ENCODE data around the gene SLC4A8.
"Not testable (repeated sequence)": the region's sequence is repeated elsewhere in the genome, so short reads cannot be mapped to it uniquely, and the experiment has no call there.

The SLC4A8 gene

GRCh38 chr12:51429700-51430099 is 5.1 kb downstream of the SLC4A8 start:
- DNase-seq (ENCODE audit: low read depth in 2 of 2) = no peak

GRCh38 chr12:51430196-51430895 is 5.7 kb downstream of the SLC4A8 start:
- DNase-seq (ENCODE audit: low read depth in 2 of 2) = no peak

DNA sequence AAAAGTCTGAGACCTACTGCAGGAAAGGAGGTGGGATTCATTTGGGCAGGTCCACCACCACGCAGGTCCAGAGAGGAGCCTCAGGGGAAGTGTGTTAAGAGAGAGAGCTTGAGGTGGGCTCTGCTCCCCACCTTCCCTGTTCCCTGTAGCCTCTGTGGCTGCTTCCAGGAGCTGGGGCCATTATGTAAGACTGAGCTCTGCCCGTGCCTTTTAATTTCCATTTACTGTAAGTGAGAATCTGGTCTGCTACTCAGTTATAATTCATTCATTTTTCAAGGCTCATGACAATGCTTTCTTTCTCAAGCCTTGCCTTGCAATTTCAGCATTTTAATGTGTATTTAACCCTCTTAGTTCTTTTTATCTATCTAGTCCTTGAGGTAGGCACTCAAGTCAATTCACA is 8.3 kb downstream of the SLC4A8 start:
- no peak for DNase-seq (ENCODE audit: low read depth in 2 of 2)

DNA sequence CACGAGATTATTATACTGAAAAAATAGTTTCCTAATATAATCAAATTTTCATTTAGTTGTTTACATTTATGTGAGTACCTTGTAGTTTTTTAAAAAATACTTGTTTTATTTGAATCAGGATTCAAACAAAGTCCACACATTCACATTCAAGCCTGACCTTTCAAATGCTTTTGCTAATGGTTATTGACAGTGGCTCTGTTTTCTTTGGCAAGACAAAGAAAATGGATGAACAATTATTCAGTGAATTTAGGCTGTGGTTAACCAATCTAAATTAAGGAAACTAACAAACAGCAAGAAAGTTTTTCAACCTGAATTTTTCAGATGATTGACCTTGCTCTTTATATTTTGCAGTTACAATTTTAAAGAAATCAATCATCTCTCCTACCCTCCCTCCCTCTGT is 9.7 kb downstream of the SLC4A8 start:
- no peak for DNase-seq (ENCODE audit: low read depth in 2 of 2)

DNA sequence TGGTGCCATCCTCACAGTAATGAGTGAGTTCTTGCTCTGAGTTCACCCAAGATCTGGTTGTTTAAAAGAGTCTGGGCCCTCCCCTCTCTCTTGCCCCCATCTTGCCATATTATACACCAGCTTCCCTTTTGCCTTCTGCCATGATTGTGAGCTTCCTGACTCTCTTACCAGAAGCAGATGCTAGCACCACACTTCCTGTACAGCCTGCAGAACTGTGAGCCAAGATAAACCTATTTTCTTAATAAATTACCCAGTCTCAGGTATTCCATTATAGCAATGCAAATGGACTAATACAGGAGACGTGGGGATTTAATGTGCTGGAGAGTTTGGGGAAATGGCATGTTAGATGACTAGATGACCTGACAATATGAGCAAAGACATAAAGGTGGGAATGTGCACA is 12.8 kb downstream of the SLC4A8 start:
- no peak for DNase-seq (ENCODE audit: low read depth in 2 of 2)

DNA sequence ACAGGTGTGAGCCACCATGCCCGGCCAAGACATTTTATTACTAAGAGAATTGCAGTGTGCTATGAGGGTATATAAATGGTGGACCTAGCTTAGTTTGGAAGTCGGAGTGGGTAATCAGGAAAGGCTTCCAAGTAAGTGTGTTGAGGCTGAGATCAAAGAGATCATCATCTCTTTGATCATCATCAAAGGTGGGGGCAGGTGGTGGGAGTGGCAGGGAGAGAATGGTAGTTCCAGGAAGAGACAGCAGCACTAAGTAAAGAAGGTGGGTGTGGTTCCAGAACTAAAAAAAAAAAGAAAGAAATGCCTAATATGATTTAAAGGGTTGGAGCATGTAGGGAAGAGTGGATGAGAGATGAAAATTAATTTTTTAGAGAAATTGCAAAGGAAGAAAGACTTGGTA is 14.7 kb downstream of the SLC4A8 start:
- no peak for DNase-seq (ENCODE audit: low read depth in 2 of 2)

GRCh38 chr12:51441583-51441982 is 17.0 kb downstream of the SLC4A8 start:
- DNase-seq (ENCODE audit: low read depth in 2 of 2) = no peak

- no peak for DNase-seq (ENCODE audit: low read depth in 2 of 2)
Measured at GRCh38 chr12:51442324-51442723, 17.7 kb downstream of the SLC4A8 start.

DNA sequence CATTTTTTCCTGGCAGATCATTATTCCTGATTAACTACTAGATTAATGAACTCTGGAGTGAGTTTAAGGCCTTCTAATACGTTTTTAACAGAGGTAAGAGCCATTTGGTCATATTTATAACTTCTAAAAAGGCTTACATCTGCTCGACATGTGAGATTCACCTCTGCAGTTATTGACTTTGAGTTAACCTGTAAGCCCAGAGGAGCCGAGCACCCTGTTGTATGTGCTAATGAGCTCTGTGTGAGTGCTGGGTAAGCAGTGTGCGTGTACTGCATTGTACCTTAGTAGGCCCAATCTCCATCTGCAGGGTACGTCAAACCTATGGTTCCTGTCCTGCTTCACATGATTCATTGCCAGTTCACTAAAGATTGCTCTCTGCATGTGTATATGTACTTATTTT is 18.9 kb downstream of the SLC4A8 start:
- DNase-seq (ENCODE audit: low read depth in 2 of 2) = no peak

- DNase-seq (ENCODE audit: low read depth in 2 of 2) = no peak
Measured at GRCh38 chr12:51448618-51449256, 24.1 kb downstream of the SLC4A8 start.

GRCh38 chr12:51449580-51450246 is 25.1 kb downstream of the SLC4A8 start:
- no peak for DNase-seq (ENCODE audit: low read depth in 2 of 2)

- DNase-seq (ENCODE audit: low read depth in 2 of 2) = no peak
Measured at GRCh38 chr12:51450333-51450732, 25.7 kb downstream of the SLC4A8 start.

- no peak for DNase-seq (ENCODE audit: low read depth in 2 of 2)
Measured at GRCh38 chr12:51450806-51451205, 26.2 kb downstream of the SLC4A8 start.

GRCh38 chr12:51454016-51454415 is 29.4 kb downstream of the SLC4A8 start:
- not testable (repeated sequence) for DNase-seq (ENCODE audit: low read depth in 2 of 2)

- not testable (repeated sequence) for DNase-seq (ENCODE audit: low read depth in 2 of 2)
Measured at GRCh38 chr12:51455050-51455449, 30.4 kb downstream of the SLC4A8 start.

GRCh38 chr12:51458635-51459034 is 34.0 kb downstream of the SLC4A8 start:
- DNase-seq (ENCODE audit: low read depth in 2 of 2) = no peak

- DNase-seq (ENCODE audit: low read depth in 2 of 2) = no peak
Measured at GRCh38 chr12:51460519-51460918, 35.9 kb downstream of the SLC4A8 start.

- no peak for DNase-seq (ENCODE audit: low read depth in 2 of 2)
Measured at GRCh38 chr12:51465491-51465890, 40.9 kb downstream of the SLC4A8 start.

- no peak for DNase-seq (ENCODE audit: low read depth in 2 of 2)
Measured at GRCh38 chr12:51470116-51470515, 45.5 kb downstream of the SLC4A8 start.

DNA sequence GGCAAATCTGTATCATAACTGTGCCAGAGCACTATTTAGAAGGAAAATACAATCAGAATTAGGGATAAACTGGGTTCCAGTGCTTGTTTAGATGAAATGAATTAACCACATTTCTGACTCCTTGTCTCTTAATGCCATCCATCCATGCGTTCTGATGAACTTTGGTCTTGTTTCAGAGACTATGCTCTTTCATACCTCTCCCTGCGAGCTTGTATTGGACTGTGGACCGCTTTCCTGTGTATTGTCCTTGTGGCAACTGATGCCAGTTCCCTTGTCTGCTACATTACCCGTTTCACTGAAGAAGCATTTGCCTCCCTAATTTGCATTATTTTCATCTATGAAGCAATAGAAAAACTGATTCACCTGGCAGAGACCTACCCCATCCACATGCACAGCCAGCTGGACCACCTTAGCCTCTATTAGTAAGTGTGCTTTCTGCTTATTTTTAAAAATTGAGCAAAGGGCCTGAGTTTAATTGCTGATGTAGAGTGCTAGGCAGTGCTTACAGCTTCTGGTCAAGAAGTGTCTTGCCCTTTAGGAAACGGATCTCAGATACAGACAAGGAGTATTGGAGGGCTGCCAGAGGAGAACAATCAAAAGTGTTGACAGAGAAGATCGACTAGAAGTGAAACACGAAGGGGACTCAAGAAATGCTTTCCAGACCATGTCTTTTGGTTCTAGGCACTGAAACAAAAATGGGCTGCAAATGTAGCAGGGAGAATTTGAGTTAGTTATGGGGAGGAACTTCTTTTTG is 46.7 kb downstream of the SLC4A8 start:
- no peak for DNase-seq (ENCODE audit: low read depth in 2 of 2)

DNA sequence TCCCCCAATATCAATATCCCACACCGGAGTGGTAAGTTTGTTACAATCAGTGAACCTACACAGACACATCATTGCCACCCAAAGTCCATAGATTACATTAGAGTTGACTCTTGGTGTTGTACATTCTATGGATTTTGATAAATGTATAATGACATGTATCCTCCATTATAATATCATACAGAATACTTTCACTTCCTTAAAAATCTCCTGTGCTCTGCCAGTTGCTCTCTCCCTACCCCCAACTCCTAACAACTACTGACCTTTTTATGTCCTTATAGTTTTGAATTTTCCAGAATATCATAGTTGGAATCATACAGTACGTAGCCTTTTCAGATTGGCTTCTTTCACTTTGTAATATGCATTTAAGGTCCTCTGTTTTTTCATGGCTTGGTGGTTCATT is 48.4 kb downstream of the SLC4A8 start:
- DNase-seq (ENCODE audit: low read depth in 2 of 2) = no peak

- DNase-seq (ENCODE audit: low read depth in 2 of 2) = no peak
Measured at GRCh38 chr12:51473947-51474346, 49.3 kb downstream of the SLC4A8 start.

All from stimulated activated CD8-positive, alpha-beta memory T cell treated with anti-CD3 and anti-CD28 coated beads, Interleukin-7, amount 100 ng/mL, for 1 hour (primary cell).